Adipose tissue (tissue), 3 donors: ENCODE measurements around the gene AP3S2. TPM values are rescaled to one million over a fixed set of nuclear protein-coding genes. Genes with fewer than 3 reads are reported as not detected.
"Not testable (repeated sequence)": the region's sequence is repeated elsewhere in the genome, so short reads cannot be mapped to it uniquely, and the experiment has no call there.

Experiments
- H3K27ac ChIP-seq: one replicate; pipeline ENCODE4 v1.5.1; 2013; ENCODE audit warnings: low read depth, low read length
- WGBS, 3 donors: extraction: QIAGEN DNeasy Blood & Tissue Kit; methylation state at CpG; one replicate each; pipeline ENCODE4 v1.1.7; 2013; 5-methylcytosine and 5-hydroxymethylcytosine counted together
- polyA plus RNA-seq, 3 donors: library from polyadenylated mRNA; stranded (reverse); fragments of 200-250 nt; gene quantifications; one replicate each; pipeline ENCODE4 v1.2.3, GENCODE V29; 2013
- donor health status: healthy with polysubstance abuse.
- donor health status: Bipolar disorder and iron deficiency.
- donor health status: healthy.

AP3S2 gene
- 10 to 100 TPM; 14.2 to 34.0 (median 29.2) TPM for polyA plus RNA-seq

DNA sequence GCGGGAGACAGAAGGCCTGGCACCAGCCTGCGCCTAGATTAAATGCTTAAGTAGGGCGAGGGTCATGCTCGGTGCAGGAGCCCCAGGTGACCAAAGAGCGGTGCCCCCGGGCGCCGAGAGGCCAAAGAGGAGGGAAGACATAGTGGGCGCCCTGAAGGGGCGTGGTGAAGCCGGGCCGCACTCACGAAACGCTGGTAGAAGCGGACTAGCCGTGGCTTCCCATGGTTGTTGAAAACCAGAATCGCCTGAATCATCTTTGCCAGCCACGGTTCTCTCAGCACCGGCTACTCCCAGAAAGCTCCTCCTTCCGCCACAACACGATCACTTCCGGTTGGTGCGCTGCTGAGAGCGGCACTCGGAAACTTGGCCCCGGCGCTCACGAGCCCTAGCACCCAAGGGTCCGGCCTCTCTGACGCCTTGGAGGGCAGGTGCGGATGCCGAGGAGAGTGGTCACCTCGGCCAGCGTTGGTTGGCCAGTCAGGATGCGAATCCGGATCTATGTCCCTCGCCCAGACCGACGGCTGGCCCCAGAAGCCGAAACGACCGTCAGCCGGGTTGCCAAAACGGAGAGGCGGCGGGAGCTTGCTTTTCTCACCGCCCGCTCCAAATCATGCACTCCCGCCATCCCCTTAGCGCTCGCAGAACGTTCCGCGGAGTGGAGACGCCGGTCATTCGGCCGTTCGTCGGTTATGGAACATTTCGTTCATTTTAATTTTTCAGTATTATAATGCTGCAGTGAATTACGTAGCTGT, at the start of gene AP3S2:
TSS of gene AP3S2 (minus strand) at position 299 of the 752 bp plus-strand sequence. CDS start at position 254, 45 bp downstream.
- H3K27ac ChIP-seq, result peak within 1 kb of the TSS; percentile 80
- 0% methylated on average over 61 to 62 of the region's 62 CpGs for WGBS, 3 donors

DNA sequence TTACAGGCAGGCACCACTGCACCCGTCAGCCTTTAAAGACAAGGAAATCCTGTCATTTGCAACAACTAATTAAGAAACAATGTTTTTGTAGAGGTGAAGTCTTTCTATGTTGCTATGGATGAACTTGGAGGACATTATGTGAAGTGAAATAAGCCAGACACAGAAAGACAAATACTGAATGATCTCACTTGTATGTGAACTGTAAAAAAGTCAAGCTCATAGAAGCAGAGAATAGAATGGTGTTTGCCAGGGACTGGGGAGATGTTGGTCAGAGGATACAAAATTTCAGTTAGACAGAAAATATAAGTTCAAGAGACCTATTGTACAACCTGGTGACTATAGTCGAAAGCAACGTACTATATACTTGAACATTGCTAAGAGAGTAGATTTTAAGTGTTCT, 46.1 kb upstream of the AP3S2 start:
- H3K27ac ChIP-seq, result no peak overlapping the region
- WGBS, 3 donors, result 69 to 85% (median 76%) methylated on average over 3 of the region's 3 CpGs

DNA sequence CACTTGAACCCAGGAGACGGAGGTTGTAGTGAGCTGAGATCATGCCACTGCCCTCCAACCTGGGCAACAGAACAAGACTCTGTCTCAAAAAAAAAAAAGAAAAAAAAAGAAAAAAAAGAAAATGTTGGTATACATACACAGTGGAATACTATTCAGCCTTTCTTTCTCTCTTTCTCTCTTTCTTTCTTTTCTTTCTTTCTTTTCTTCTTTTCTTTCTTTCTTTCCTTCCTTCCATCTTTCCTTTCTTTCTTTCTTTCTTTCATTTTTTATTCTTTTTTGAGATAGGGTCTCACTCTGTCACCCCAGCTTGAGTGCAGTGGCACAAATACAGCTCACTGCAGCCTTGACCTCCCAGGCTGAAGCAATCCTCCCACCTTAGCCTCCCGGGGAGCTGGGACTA, 45.6 kb upstream of the AP3S2 start:
- 76 to 85% (median 81%) methylated on average over 2 of the region's 2 CpGs for WGBS, 3 donors
- not testable (repeated sequence) for H3K27ac ChIP-seq

DNA sequence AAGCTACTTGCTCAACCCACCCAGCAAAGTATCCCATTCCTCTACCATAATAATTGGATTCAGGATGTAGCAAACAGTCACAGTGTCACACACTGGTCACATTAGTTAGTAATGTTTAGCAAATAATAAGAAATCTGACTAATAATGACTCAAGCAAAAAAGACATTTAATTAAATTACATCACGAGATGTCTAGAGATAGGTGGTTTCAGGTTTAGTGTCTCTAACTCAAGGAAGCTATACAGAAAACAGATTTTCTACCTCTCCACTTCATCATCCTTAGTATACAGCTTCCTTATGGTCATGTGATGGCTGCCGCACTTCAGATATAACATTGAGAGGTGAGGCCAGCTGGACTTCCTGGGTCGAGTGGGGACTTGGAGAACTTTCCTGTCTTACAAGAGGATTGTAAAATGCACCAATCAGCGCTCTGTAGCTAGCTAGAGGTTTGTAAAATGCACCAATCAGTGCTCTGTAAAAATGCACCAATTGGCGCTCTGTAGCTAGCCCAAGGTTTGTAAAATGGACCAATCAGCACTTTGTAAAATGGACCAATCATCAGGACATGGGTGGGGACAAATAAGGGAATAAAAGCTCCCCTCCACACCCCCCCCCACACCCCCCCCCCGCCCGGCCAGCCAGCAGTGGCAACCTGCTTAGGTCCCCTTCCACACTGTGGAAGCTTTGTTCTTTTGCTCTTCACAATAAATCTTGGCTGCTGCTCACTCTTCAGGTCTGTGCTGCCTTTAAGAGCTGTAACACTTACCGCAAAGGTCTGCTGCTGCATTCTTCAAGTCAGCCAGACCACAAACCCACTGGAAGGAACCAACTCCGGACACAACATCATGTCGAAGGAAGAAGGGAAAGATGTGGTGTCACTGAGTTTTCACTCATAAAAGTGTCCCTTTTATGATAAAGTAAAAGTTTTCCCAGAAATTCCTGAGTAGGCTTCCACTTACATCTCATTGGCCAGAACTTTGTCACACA, 43.9 kb upstream of the AP3S2 start:
- WGBS, 3 donors, result 66 to 88% (median 72%) methylated on average over 10 of the region's 10 CpGs
- H3K27ac ChIP-seq, result no peak overlapping the region

DNA sequence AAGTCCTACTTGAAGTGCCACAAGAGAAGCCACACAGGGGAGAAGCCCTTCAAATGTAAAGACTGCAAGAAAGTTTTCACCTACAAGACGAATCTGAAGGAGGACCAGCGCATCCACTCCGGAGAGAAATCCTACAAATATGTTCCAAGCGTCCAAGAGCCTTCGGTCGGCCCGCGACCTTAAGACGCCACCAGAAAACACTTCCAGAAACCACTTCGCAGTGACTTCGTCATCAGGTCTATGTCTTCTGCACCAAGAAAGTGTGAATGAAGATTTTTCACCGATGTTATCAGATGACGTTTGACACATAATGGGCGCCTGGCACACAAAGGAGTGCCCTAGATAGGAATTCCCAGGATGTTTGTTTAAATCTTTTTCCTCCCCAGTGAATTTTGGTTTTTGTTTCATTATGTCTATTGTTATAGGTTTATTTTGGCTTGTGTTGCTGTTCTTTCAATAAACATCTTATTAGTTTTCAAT, 43.0 kb upstream of the AP3S2 start:
- H3K27ac ChIP-seq, result no peak overlapping the region
- 90 to 93% (median 92%) methylated on average over 14 of the region's 14 CpGs for WGBS, 3 donors

DNA sequence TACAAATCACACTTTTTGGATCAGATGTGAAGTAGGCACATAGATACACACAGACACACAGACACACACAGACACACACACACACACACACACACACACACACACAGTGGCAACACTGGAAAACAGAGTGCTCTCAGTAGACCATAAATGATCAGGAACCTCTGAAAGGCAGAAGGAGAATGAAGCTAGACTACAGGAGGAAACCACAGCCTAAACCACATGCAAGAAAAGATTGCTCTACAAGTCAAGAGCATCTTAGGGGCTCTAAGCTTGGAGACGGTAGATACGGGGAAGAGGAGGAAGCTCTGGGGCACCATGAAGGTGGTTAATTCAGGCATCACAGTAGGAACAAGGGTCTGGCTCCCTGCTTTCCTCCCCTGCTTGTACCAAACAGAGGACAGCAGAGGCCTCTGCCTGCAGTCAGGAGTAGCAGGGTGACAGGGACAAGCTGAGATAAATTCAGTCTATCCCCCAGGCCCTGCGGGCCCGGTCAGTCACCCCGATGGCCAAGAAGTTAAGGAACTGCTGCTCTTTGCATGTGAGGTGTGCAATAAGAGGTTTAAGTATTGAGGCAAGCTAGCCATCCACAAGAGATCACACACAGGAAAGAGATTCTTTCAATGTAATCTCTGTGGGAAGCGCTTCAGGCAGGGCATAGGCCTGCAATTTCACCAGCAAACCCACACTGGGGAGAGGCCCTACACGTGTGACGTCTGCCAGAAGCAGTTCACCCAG, 42.4 kb upstream of the AP3S2 start:
- 57 to 86% (median 76%) methylated on average over 8 of the region's 8 CpGs for WGBS, 3 donors
- H3K27ac ChIP-seq, result no peak overlapping the region

DNA sequence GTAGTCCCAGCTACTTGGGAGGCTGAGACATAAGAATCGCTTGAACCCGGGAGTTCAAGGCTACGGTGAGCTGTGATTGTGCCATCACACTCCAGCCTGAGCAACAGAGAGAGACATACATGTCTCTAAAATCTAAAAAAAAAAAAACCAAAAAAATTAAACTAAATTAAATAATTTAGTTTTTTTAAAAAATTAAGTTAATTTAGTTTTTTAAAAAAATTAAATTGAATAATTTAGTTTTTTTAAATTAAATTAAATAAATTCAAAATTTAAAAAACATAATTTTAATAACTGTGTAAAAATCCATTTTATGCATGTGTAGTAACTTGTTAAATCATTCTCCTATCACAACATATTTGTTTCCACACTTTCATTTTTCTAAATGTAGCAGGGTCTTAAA, 39.1 kb upstream of the AP3S2 start:
- WGBS, 3 donors, result 94 to 97% (median 95%) methylated on average over 3 of the region's 3 CpGs
- H3K27ac ChIP-seq, result no peak overlapping the region

DNA sequence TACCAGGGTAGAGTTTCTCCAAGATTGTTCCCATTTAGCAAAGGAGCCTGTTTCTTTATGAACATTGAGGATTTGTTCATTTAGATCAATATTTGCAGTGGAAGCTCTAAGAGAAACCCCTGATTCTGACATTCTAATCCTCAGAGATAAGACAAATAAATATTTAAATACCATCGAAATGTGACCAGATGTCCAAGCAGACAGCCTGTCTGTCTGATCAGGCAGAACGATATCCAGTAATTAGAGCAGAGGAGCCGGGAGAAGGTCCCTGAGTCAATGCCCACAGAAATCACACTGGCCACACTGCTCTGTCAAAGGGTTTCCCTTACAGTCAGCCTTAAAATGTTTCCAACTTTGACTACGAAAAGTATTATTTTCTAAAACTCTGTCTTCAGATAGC, 34.6 kb upstream of the AP3S2 start:
- 32 to 82% (median 79%) methylated on average over 4 of the region's 4 CpGs for WGBS, 3 donors
- no peak overlapping the region for H3K27ac ChIP-seq

DNA sequence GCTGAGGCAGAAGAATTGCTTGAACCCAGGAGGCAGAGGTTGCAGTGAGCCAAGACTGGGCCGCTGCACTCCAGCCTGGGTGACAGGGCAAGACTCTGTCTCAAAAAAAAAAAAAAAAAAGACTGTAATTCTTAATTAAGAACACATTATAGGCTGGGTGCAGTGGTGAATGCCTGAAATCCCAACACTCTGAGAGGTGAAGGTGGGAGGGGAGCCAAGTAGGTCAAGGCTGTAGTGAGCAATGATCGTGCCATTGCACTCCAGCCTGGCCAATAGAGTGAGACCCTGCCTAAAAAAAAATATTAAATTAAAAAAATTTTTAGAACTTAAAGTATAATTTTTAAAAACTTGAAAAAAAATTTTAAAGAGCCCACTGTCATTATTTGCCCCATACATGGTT, 32.4 kb upstream of the AP3S2 start:
- H3K27ac ChIP-seq, result no peak overlapping the region
- 43 to 82% (median 72%) methylated on average over 2 of the region's 2 CpGs for WGBS, 3 donors

DNA sequence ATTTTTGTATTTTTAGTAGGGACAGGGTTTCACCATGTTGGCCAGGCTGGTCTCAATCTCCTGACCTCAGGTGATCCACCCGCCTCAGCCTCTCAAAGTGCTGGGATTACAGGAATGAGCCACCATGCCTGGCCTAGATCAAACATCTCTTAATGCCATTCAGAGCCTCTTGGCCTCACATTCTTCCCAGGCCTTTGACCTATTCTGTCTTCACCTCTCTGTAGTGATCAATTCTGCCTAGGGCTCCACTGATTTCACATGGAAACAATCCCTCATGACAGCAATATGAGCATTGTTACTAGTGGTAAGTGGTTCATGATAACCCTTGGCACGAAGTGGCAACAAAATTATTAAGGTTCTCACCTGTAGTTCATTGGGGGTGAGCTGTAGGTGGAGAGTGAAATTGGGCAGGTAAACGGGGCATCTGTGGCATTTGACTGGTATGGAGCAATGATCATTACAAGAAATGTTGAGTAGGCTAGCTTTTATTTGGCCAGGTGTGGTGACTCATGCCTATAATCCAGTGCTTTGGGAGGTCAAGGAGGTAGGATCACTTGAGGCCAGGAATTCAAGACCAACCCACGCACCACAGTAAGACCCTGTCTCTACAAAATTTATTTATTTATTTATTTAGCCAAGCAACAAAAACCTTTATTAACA, 23.8 kb upstream of the AP3S2 start:
- H3K27ac ChIP-seq, result no peak overlapping the region
- WGBS, 3 donors, result 77 to 85% (median 84%) methylated on average over 4 of the region's 4 CpGs

DNA sequence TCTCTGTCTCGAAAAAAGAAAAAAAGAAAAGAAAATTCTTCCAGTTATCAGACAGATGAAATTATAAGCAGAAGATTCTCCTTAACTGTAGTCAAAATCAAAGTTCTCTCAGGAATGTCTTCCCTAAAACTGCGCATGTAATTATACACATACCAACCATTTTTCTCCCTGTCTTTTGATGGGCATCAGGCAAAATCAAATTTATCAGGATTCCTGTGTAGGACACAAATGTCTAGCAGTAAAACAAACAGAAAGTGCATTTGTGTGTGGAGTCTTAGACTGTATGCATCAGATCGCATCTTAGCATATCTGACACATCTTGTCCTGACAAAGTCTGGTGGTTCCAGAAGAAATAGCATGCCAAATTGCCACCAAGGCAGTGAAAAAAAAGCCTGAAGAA, 22.9 kb upstream of the AP3S2 start:
- WGBS, 3 donors, result 75 to 85% (median 75%) methylated on average over 3 of the region's 3 CpGs
- H3K27ac ChIP-seq, result no peak overlapping the region

DNA sequence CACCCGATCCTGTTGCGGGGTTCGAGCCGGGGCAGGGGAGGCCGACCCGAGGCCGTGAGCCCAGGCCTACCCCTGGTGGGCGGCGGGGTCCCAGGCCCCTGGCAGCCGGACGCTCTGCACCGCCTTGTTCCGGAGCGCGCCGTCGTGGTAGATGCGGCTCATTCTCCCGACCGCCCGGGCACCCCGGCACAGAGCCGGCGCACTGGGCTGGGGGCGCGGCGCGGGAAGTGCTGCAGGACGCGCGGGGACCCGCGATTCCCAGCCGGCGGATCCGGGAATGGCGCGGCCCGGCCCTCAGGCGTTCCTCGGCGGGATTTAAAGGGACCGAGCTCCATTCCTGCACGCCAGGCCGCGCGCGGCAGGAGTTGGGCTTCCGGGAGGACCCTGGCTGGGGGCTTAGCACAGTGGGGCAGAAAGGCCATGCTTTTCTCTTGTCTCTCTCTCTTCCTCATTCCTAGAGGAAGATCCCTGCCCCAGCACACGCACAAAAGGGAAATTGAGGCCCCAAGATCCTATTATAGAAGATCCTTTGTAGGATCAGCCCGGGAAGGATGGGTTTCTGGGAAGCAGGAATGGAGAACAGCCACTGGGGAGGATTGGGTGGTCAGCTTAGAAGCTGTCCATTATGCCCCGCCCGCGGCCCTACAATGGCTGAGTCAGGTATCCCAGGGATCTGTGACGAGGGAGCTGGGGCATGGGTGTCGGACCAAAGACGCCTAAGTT, 19.0 kb upstream of the AP3S2 start, which contains the start of gene ARPIN:
TSS of gene ARPIN (minus strand) at position 279 of the 723 bp plus-strand sequence. CDS start at position 162, 117 bp downstream.
- no peak within 1 kb of the TSS for H3K27ac ChIP-seq
- WGBS, 3 donors, result 8 to 11% (median 8%) methylated on average over 48 to 57 of the region's 57 CpGs

DNA sequence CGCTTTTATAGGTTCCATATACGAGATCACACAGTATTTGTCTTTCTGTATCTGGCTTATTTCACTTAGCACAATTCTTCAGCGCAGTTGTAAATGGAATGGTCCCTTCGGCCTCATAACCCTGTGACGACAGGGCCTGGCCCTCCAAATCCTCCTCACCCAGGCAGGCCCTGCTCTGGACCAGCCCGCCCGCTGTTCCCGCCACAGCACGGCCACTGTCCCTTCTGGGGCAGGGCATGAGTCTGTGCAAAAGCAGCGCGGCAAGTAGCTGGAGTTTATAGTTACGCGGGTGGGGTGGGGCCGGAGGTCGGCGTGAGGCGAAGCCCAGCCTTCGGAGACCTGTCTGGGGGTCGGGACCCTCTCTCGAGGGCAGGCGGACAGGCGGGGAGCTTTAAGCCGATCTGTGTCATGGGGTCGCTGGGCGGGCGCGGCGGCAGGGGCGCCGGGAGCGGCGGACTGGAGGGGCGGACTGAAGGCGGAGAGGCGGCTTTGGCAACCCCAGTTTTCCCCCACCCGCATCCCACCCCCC, 18.4 kb upstream of the AP3S2 start:
- no peak overlapping the region for H3K27ac ChIP-seq
- 2 to 7% (median 4%) methylated on average over 32 to 36 of the region's 36 CpGs for WGBS, 3 donors

DNA sequence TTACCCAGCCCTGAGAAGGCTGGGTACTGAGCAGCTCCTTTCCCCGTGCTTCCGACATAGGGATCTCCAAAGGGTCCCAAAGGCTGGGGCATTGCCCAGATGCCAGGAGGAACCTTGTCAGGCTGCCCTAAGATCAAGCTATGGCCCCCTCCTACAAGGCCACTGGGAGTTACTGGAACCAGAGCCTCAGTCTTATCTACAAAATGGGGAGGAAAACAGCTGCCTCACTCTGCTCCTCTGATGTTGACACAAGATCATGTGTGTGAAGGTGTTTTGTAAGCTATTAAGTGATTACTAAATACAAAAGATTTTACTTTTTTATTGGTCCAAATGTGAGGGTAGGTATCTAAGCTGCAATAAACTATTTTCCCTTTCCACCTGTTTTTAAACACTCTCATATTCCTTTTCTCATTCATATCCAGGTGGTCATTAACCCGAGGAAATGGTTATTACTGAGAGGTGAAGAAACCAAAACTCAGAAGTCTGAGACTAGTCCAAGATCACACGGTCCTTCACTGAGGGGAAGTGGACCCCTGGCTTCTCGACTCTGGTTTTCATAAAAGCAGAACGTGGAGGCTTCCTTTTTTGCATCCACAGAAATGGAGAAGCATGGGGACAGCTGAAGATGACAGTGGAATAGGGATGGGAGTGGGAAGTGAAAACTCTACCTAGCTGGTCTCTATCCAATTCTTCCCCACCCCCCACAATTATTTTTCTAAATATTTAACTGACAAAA, 17.3 kb upstream of the AP3S2 start:
- no peak overlapping the region for H3K27ac ChIP-seq
- WGBS, 3 donors, result 39 to 72% (median 60%) methylated on average over 6 of the region's 6 CpGs

DNA sequence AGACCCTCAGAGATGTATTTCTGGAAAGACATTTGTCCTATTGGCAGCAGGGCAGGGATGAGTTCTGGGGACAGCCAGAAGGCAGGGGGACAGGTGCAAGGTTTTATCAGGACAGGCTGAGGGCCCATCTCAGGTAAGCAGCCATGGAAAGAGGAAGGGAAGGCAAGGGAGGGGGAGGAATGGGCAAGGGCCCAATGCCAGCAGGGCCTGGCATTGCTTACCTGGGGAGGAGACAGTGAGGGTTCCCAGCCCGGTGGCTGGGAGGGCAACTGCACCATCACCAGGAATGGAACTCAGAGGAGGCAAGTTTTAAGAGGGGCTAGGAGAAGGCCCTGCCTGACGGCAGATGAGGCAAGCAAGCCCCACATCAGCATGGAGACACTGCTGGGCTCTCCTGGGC, 15.8 kb upstream of the AP3S2 start:
- H3K27ac ChIP-seq, result no peak overlapping the region
- WGBS, 3 donors, result 13 to 94% (median 42%) methylated on average over 1 to 2 of the region's 2 CpGs

DNA sequence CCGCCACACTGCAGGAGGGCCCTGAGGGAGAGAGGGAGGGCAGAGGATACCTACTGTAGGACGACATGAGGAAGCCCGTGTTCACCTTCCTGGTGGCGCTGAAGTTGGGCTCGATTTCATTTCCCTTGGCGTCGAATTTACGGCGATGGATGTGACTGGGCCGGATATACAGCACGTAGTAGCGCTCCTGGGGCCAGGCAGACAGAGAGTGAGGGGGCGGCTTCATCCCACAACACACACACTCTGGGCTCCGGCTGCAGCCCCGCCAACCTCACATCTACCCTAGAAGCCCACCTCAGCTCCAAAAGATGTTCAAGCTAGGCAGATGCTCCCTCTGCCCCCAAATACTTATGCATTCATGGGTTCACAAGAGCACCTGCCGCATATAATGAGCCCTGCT, 14.4 kb upstream of the AP3S2 start:
- no peak overlapping the region for H3K27ac ChIP-seq
- 91 to 93% (median 93%) methylated on average over 16 of the region's 16 CpGs for WGBS, 3 donors
